Loucy (cell line): ENCODE data around the gene BSND.

Experiments used
- CTCF ChIP-seq: fragments of 200-600 bp; sonication (generic); conservative IDR thresholded peaks from 2 replicates; pipeline ENCODE4 v1.5.1; 2014; ENCODE audit warnings: mild to moderate bottlenecking, antibody characterized with exemption, low read length
- EZH2phosphoT487 ChIP-seq: fragments of 200-600 bp; IDR thresholded peaks from 2 replicates; pipeline ENCODE4 v1.6.1; 2018; ENCODE audit warnings: antibody characterized with exemption, mild to moderate bottlenecking, moderate library complexity, borderline replicate concordance

- TF ChIP-seq CTCF, result no peak
- TF ChIP-seq EZH2phosphoT487, result no peak
Measured at GRCh38 chr1:54987919-54988705, 10.6 kb upstream of the BSND start.
